K562 (cell line): ENCODE results near the gene NLK. TPM values are rescaled to one million over a fixed set of nuclear protein-coding genes. Genes with fewer than 3 reads are reported as not detected.

Source experiments
- ATAC-seq: fragments of 200-7000 bp; cut with Tn5 transposase; 3 replicates; pipeline ENCODE4 v1.9.1; 2020; ENCODE audit warnings: moderate library complexity
- BruUV-seq: library from RNA; stranded (reverse); fragments of 400-500 nt; replicated peaks from 2 replicates; lab custom pipeline; 2021; lab: Mats Ljungman, UMichigan
- CTCF ChIA-PET: fragments of 300-600 bp; formaldehyde crosslinking; extraction: SDS; loops from one replicate; lab custom pipeline; 2021; ENCODE audit warnings: low intra/inter-chr PET ratio; lab: Yijun Ruan, JAX
- POLR2A ChIA-PET: fragments of 300-600, 350-650 bp; sonication (Branson Sonifier 250); formaldehyde crosslinking; extraction: SDS; loops from one replicate; lab custom pipeline; 2021; ENCODE audit warnings: antibody characterized with exemption, inconsistent platforms; lab: Yijun Ruan, JAX
- DNase-seq, 4 experiments: peaks; one replicate each; pipeline versions ENCODE4 v3.0.0 to v3.0.0-alpha.2; 2011 to 2018; ENCODE audit warnings: low spot score in 3 of 4, mixed read lengths in 3 of 4; ENCODE audit errors: extremely low read depth in 1 of 4
- FAIRE-seq: peaks from 2 replicates; lab custom pipeline; 2011; peaks lifted over from hg19 to GRCh38; lab: Jason Lieb, UNC
- H2AFZ ChIP-seq: 2 replicates; pipeline ENCODE4 v1.6.0; 2011; ENCODE audit warnings: low read depth, low read length, control low read depth, inconsistent platforms
- H3K27ac ChIP-seq: fragments of 200-600 bp; 3 replicates; pipeline ENCODE4 v1.8.0; 2011; ENCODE audit warnings: low read depth, mild to moderate bottlenecking, control low read depth, inconsistent platforms, low read length, moderate library complexity, mixed read lengths; ENCODE audit errors: extremely low read depth
- H3K27me3 ChIP-seq, 2 experiments: fragments of 300-600 bp in 1 of 2; 2 replicates in 1 of 2; 3 replicates in 1 of 2; pipeline versions ENCODE4 v1.6.0 to v1.8.0; 2011; ENCODE audit warnings: inconsistent platforms in 2 of 2, low read length in 2 of 2, mild to moderate bottlenecking in 1 of 2, mixed read lengths in 1 of 2, moderate library complexity in 1 of 2; ENCODE audit not compliant: control insufficient read depth in 2 of 2, insufficient read depth in 2 of 2
- H3K36me3 ChIP-seq: fragments of 300-600 bp; 3 replicates; pipeline ENCODE4 v1.8.0; 2011; ENCODE audit warnings: mild to moderate bottlenecking, low read length, inconsistent platforms; ENCODE audit not compliant: control insufficient read depth, insufficient read depth
- H3K4me1 ChIP-seq, 2 experiments: fragments of 200-600 bp in 1 of 2; replicated peaks in 1 of 2; 2 replicates in 1 of 2; 3 replicates in 1 of 2; pipeline versions ENCODE4 v1.5.1 to v1.8.0; 2011; ENCODE audit warnings: inconsistent platforms in 2 of 2, low read length in 2 of 2, mild to moderate bottlenecking in 1 of 2, mixed read lengths in 1 of 2, moderate library complexity in 1 of 2; ENCODE audit not compliant: control insufficient read depth in 2 of 2, insufficient read depth in 2 of 2
- H3K4me2 ChIP-seq: 2 replicates; pipeline ENCODE4 v1.6.1; 2011; ENCODE audit warnings: low read length, control low read depth, inconsistent platforms, mixed read lengths; ENCODE audit not compliant: insufficient read depth
- H3K4me3 ChIP-seq: fragments of 200-600 bp; sonication (generic), shearing (Covaris generic); 2 replicates; pipeline ENCODE4 v1.5.1; 2016; ENCODE audit warnings: control low read depth, inconsistent platforms
- H3K79me2 ChIP-seq: fragments of 200-600 bp; 3 replicates; pipeline ENCODE4 v1.8.0; 2011; ENCODE audit warnings: low read length, inconsistent platforms; ENCODE audit not compliant: control insufficient read depth, insufficient read depth
- H3K9ac ChIP-seq, 2 experiments: 2 replicates each; pipeline versions ENCODE4 v1.6.0 to v1.6.1; 2011; ENCODE audit warnings: low read depth in 2 of 2, low read length in 2 of 2, control low read depth in 1 of 2, inconsistent platforms in 1 of 2, mild to moderate bottlenecking in 1 of 2, mixed read lengths in 1 of 2; ENCODE audit not compliant: insufficient read depth in 1 of 2
- H3K9me1 ChIP-seq: one replicate; pipeline ENCODE4 v1.6.0; 2011; ENCODE audit warnings: inconsistent platforms, mild to moderate bottlenecking, low read length, moderate library complexity; ENCODE audit not compliant: control insufficient read depth, insufficient read depth
- H3K9me3 ChIP-seq: replicated peaks from 2 replicates; pipeline ENCODE4 v1.5.1; 2011; ENCODE audit warnings: low read depth, low read length, inconsistent platforms; ENCODE audit not compliant: control insufficient read depth, insufficient read depth
- H4K20me1 ChIP-seq: replicated peaks from 2 replicates; pipeline ENCODE4 v1.6.1; 2011; ENCODE audit warnings: low read length, inconsistent platforms, mixed read lengths; ENCODE audit not compliant: control insufficient read depth, insufficient read depth
- ETV1 ChIP-seq: fragments of 450-650 bp; conservative IDR thresholded peaks from 2 replicates; pipeline ENCODE4 v1.6.1; 2016; ENCODE audit warnings: missing genetic modification characterization, control low read depth, low read depth, missing compliant biosample characterization
- GATAD2B ChIP-seq: fragments of 450-650 bp; IDR thresholded peaks from 2 replicates; pipeline ENCODE4 v1.6.1; 2017; ENCODE audit warnings: mild to moderate bottlenecking, borderline replicate concordance
- HCFC1 ChIP-seq: IDR thresholded peaks from 2 replicates; pipeline ENCODE4 v1.6.1; 2012; ENCODE audit warnings: low read depth, low read length, improper control_type of control experiment
- HDAC3 ChIP-seq: fragments of 450-650 bp; IDR thresholded peaks from 2 replicates; pipeline ENCODE4 v1.6.1; 2018; ENCODE audit warnings: borderline replicate concordance, mild to moderate bottlenecking, moderate library complexity; ENCODE audit not compliant: partially characterized antibody
- MEIS2 ChIP-seq: fragments of 450-650 bp; IDR thresholded peaks from 2 replicates; pipeline ENCODE4 v1.6.1; 2014; ENCODE audit warnings: mild to moderate bottlenecking; ENCODE audit not compliant: partially characterized antibody
- PBX2 ChIP-seq, 2 experiments: IDR thresholded peaks in 1 of 2; conservative IDR thresholded peaks in 1 of 2; 2 replicates each; pipeline ENCODE4 v1.6.1; 2016; ENCODE audit warnings: low read depth in 2 of 2, mild to moderate bottlenecking in 1 of 2, missing compliant biosample characterization in 1 of 2, missing genetic modification characterization in 1 of 2, moderate library complexity in 1 of 2
- PKNOX1 ChIP-seq: fragments of 450-650 bp; IDR thresholded peaks from 2 replicates; pipeline ENCODE4 v1.6.1; 2016
- USF1 ChIP-seq: sonication (generic); formaldehyde crosslinking; IDR thresholded peaks from 2 replicates; pipeline ENCODE4 v1.9.0; 2022; ENCODE audit warnings: mild to moderate bottlenecking, missing genetic modification reagents
- ZNF764 ChIP-seq: fragments of 250-450 bp; sonication (Bioruptor Pico); IDR thresholded peaks from 2 replicates; pipeline ENCODE4 v1.4.0; 2020; ENCODE audit warnings: low read depth, mild to moderate bottlenecking, moderate library complexity
- WGBS: fragments of 100-300 bp; shearing (Covaris generic); methylation state at CpG from one replicate; pipeline ENCODE4 v1.1.6; 2016; ENCODE audit warnings: low coverage, mixed read lengths; ENCODE audit not compliant: insufficient coverage; ENCODE audit errors: missing lambda C conversion rate; 5-methylcytosine and 5-hydroxymethylcytosine counted together
- in situ Hi-C: fragments of 300-500 bp; cut with MboI; formaldehyde crosslinking; loops from 4 replicates; pipeline ENCODE4 v1.15.0; 2018; ENCODE audit warnings: inconsistent platforms, mixed read lengths
- intact Hi-C: fragments of 100-400 bp; cut with micrococcal nuclease; formaldehyde crosslinking; loops from 2 replicates; pipeline ENCODE4 v1.14.2; 2022
- polyA plus RNA-seq, 8 experiments: library from polyadenylated mRNA; depleted of rRNA in 4 of 8; stranded (reverse) in 5 of 8; unstranded in 3 of 8; fragments of >200 nt; fragmentation: Nextera tagmentation in 2 of 8; fragmentation: Illumina TruSeq in 1 of 8; extraction: Ambion mirVana in 2 of 8; extraction: Trizol in 1 of 8; gene quantifications; 2 replicates each; pipeline versions ENCODE4 v1.2.1 to v1.2.3, GENCODE V29; 2011 to 2014; ENCODE audit warnings: inconsistent platforms in 1 of 8, missing spikeins in 1 of 8
- total RNA-seq, 7 experiments: library from RNA; depleted of rRNA in 6 of 7; stranded (reverse); fragments of >200 nt in 6 of 7; fragmentation: Illumina TruSeq in 2 of 7; extraction: Trizol in 2 of 7; gene quantifications; 2 replicates each; pipeline versions ENCODE4 v1.2.1 to v1.2.3, GENCODE V29; 2011 to 2021; ENCODE audit warnings: low replicate concordance in 1 of 7

The NLK gene
- total and polyA plus RNA-seq, 9 of the 15 experiments (the other 6 are each of a cell fraction or from before 2014, with no cell fraction given) = 10.9 to 59.6 (median 26.7) TPM

GRCh38 chr17:28173801-28174200 is 131.3 kb downstream of the NLK start:
- H3K4me2 ChIP-seq = peak overlapping the region; percentile 4; the same call in 1 of the 2 replicates
- H3K27me3 ChIP-seq = no peaks in the 10 kb centered on the region
- no peak overlapping the region for H3K4me3 ChIP-seq
- peaks cover 10% of the 10 kb centered on the region for H4K20me1 ChIP-seq
- in situ Hi-C loops (no loop called here), intact Hi-C loops (loop anchor here (10.0 kb wide), 2 partner anchors 51 to 129 kb away; partner anchors contain the start of gene NLK)
- peak overlapping the region; percentile 59 for H3K27ac ChIP-seq
- 25% methylated on average over 1 of the region's 1 CpG for whole genome bisulfite sequencing
- peak in 1 of 4 experiments; percentile 18 for DNase-seq
- TF ChIP-seq ZNF764 (CRISPR knock-in tag) (no peak), PKNOX1 (peak; percentile 55), ETV1 (peak; percentile 39; the same call in 1 of the 2 replicates), HCFC1 (no peak), HDAC3 (no peak), MEIS2 (peak; percentile 84), PBX2 (CRISPR knock-in tag; IDR thresholded peaks at IDR 0.05; ENCODE audit: low read depth) (no peak), PBX2 (tag; conservative IDR thresholded peaks at IDR 0.05; ENCODE audit: low read depth) (peak; percentile 71), GATAD2B (0 out of 2 replicates have a peak, but pooled peaks have one; percentile 11), USF1 (CRISPR knock-in tag) (no peak)
- no peak for FAIRE-seq
- H3K4me1 ChIP-seq = peaks cover 8 to 31% of the 10 kb centered on the region in 2 experiments; a peak in 4 of 5 replicates
- no peaks in the 10 kb centered on the region for H3K9me3 ChIP-seq
- CTCF ChIA-PET = interaction anchor here (0.6 kb wide), 1 partner anchor 140 kb away, joined by 3 read pairs; no protein-coding TSS in a partner anchor
- no peaks in the 10 kb centered on the region for H3K79me2 ChIP-seq
- H3K36me3 ChIP-seq = peaks cover 21% of the 10 kb centered on the region
- no peak overlapping the region for H2AFZ ChIP-seq
- peak; percentile 34; the same call in 2 of the 3 replicates for ATAC-seq
- no TSS peak for BruUV-seq
- no peaks in the 10 kb centered on the region for H3K9me1 ChIP-seq
- POLR2A ChIA-PET = no interaction called here
- no peak overlapping the region for H3K9ac ChIP-seq
